OCI-LY1 (cell line): ENCODE data around the gene PKNOX2.

Experiments
- H2AFZ ChIP-seq: fragments of 200-600 bp; sonication (generic), shearing (Covaris generic); 2 replicates; pipeline ENCODE4 v1.6.0; 2014; ENCODE audit warnings: antibody characterized with exemption, mild to moderate bottlenecking, low read length
- H3F3A ChIP-seq: fragments of 200-600 bp; sonication (generic), shearing (Covaris generic); 2 replicates; pipeline ENCODE4 v1.6.0; 2014; ENCODE audit warnings: mild to moderate bottlenecking, antibody characterized with exemption, low read length, moderate library complexity; ENCODE audit not compliant: insufficient read depth
- H3K27ac ChIP-seq: fragments of 200-600 bp; sonication (generic); 2 replicates; pipeline ENCODE4 v1.5.1; 2014; ENCODE audit warnings: low read length, mixed run types, mild to moderate bottlenecking, low read depth; ENCODE audit not compliant: poor library complexity, severe bottlenecking
- H3K27me3 ChIP-seq: fragments of 200-600 bp; sonication (generic); 2 replicates; pipeline ENCODE4 v1.6.0; 2014; ENCODE audit warnings: antibody characterized with exemption, mild to moderate bottlenecking, low read length, moderate library complexity; ENCODE audit not compliant: insufficient read depth
- H3K36me3 ChIP-seq: fragments of 200-600 bp; sonication (generic); 2 replicates; pipeline ENCODE4 v1.6.1; 2014; ENCODE audit warnings: mild to moderate bottlenecking, antibody characterized with exemption, low read length, moderate library complexity, mixed read lengths; ENCODE audit not compliant: insufficient read depth
- H3K4me1 ChIP-seq: fragments of 200-600 bp; sonication (generic); 2 replicates; pipeline ENCODE4 v1.5.1; 2014; ENCODE audit warnings: mild to moderate bottlenecking, low read length, moderate library complexity; ENCODE audit not compliant: insufficient read depth, severe bottlenecking
- H3K4me2 ChIP-seq: fragments of 200-600 bp; sonication (generic), shearing (Covaris generic); 2 replicates; pipeline ENCODE4 v1.6.1; 2014; ENCODE audit warnings: low read length
- H3K4me3 ChIP-seq: fragments of 200-600 bp; sonication (generic); 2 replicates; pipeline ENCODE4 v1.5.1; 2014; ENCODE audit warnings: low read length, low read depth, mild to moderate bottlenecking, mixed read lengths; ENCODE audit not compliant: poor library complexity, severe bottlenecking
- H3K79me2 ChIP-seq: fragments of 200-600 bp; shearing (Covaris generic); 2 replicates; pipeline ENCODE4 v1.6.1; 2016; ENCODE audit warnings: mixed run types, low read length, mixed read lengths; ENCODE audit not compliant: insufficient read depth
- H3K9ac ChIP-seq: fragments of 200-600 bp; sonication (generic), shearing (Covaris generic); 2 replicates; pipeline ENCODE4 v1.6.1; 2014; ENCODE audit warnings: mild to moderate bottlenecking, low read length, mixed read lengths
- H3K9me2 ChIP-seq: fragments of 200-600 bp; sonication (generic), shearing (Covaris generic); 2 replicates; pipeline ENCODE4 v1.6.1; 2014; ENCODE audit warnings: low read depth, mild to moderate bottlenecking, low read length, mixed read lengths
- H3K9me3 ChIP-seq: fragments of 200-600 bp; shearing (Covaris generic); 2 replicates; pipeline ENCODE4 v1.6.1; 2014; ENCODE audit warnings: low read length, mixed read lengths
- H4K20me1 ChIP-seq: fragments of 200-600 bp; sonication (generic), shearing (Covaris generic); 2 replicates; pipeline ENCODE4 v1.6.0; 2016; ENCODE audit warnings: mild to moderate bottlenecking, low read length; ENCODE audit not compliant: insufficient read depth
- CTCF ChIP-seq: fragments of 200-600 bp; sonication (generic), shearing (Covaris generic); IDR thresholded peaks from 2 replicates; pipeline ENCODE4 v1.5.1; 2017; ENCODE audit warnings: mild to moderate bottlenecking, antibody characterized with exemption, low read length, moderate library complexity, mixed read lengths
- EZH2 ChIP-seq: fragments of 200-600 bp; sonication (generic), shearing (Covaris generic); IDR thresholded peaks from 2 replicates; pipeline ENCODE4 v1.8.0; 2017; ENCODE audit warnings: borderline replicate concordance, mixed run types, mild to moderate bottlenecking, antibody characterized with exemption, low read length, moderate library complexity, mixed read lengths

The PKNOX2 gene

GRCh38 chr11:125165843-125166763, 1.6 kb downstream of the PKNOX2 start:
- no peak overlapping the region for H2AFZ ChIP-seq
- H3K9me2 ChIP-seq: no peaks in the 10 kb centered on the region
- H3K27ac ChIP-seq: no peak overlapping the region
- no peaks in the 10 kb centered on the region for H3F3A ChIP-seq
- TF ChIP-seq EZH2 (no peak), CTCF (no peak)
- no peaks in the 10 kb centered on the region for H3K9me3 ChIP-seq
- H3K36me3 ChIP-seq: no peaks in the 10 kb centered on the region
- no peaks in the 10 kb centered on the region for H4K20me1 ChIP-seq
- no peak overlapping the region for H3K9ac ChIP-seq
- H3K4me1 ChIP-seq: no peaks in the 10 kb centered on the region
- no peak overlapping the region for H3K4me3 ChIP-seq
- no peak overlapping the region for H3K4me2 ChIP-seq
- no peaks in the 10 kb centered on the region for H3K79me2 ChIP-seq
- H3K27me3 ChIP-seq: no peaks in the 10 kb centered on the region

- H3K4me1 ChIP-seq: no peaks in the 10 kb centered on the region
- H3K4me2 ChIP-seq: no peak overlapping the region
These were observed 2.3 kb downstream of the PKNOX2 start for GRCh38 chr11:125166764-125167291.

GRCh38 chr11:125167292-125167953, 2.9 kb downstream of the PKNOX2 start:
- no peaks in the 10 kb centered on the region for H3K9me2 ChIP-seq
- no peak overlapping the region for H3K4me3 ChIP-seq
- no peaks in the 10 kb centered on the region for H3K9me3 ChIP-seq
- H2AFZ ChIP-seq: no peak overlapping the region
- no peak overlapping the region for H3K27ac ChIP-seq
- H3F3A ChIP-seq: no peaks in the 10 kb centered on the region
- H3K4me2 ChIP-seq: no peak overlapping the region
- H4K20me1 ChIP-seq: no peaks in the 10 kb centered on the region
- TF ChIP-seq EZH2 (no peak), CTCF (no peak)
- H3K27me3 ChIP-seq: no peaks in the 10 kb centered on the region
- no peaks in the 10 kb centered on the region for H3K4me1 ChIP-seq
- H3K36me3 ChIP-seq: no peaks in the 10 kb centered on the region
- no peaks in the 10 kb centered on the region for H3K79me2 ChIP-seq
- no peak overlapping the region for H3K9ac ChIP-seq

More at GRCh38 chr11:125166764-125167291, 2.3 kb downstream of the PKNOX2 start:
- Histone ChIP-seq H3K9me3 (no peaks in the 10 kb centered on the region), H3K27ac (no peak overlapping the region), H3K27me3 (no peaks in the 10 kb centered on the region), H3K9me2 (no peaks in the 10 kb centered on the region), H3K79me2 (no peaks in the 10 kb centered on the region), H3F3A (no peaks in the 10 kb centered on the region), H3K9ac (no peak overlapping the region), H4K20me1 (no peaks in the 10 kb centered on the region), H3K36me3 (no peaks in the 10 kb centered on the region), H3K4me3 (no peak overlapping the region), H2AFZ (no peak overlapping the region)
- TF ChIP-seq CTCF (no peak), EZH2 (no peak)
